K562 (cell line): ENCODE measurements around the gene TOP3A. TPM values are rescaled to one million over a fixed set of nuclear protein-coding genes. Genes with fewer than 3 reads are reported as not detected.

Experiments
- ATAC-seq: fragments of 200-7000 bp; cut with Tn5 transposase; 3 replicates; pipeline ENCODE4 v1.9.1; 2020; ENCODE audit warnings: moderate library complexity
- BruUV-seq: library from RNA; stranded (reverse); fragments of 400-500 nt; replicated peaks from 2 replicates; lab custom pipeline; 2021; lab: Mats Ljungman, UMichigan
- CTCF ChIA-PET: fragments of 300-600 bp; formaldehyde crosslinking; extraction: SDS; loops from one replicate; lab custom pipeline; 2021; ENCODE audit warnings: low intra/inter-chr PET ratio; lab: Yijun Ruan, JAX
- POLR2A ChIA-PET: fragments of 300-600, 350-650 bp; sonication (Branson Sonifier 250); formaldehyde crosslinking; extraction: SDS; loops from one replicate; lab custom pipeline; 2021; ENCODE audit warnings: antibody characterized with exemption, inconsistent platforms; lab: Yijun Ruan, JAX
- DNase-seq, 4 experiments: peaks; one replicate each; pipeline versions ENCODE4 v3.0.0 to v3.0.0-alpha.2; 2011 to 2018; ENCODE audit warnings: low spot score in 3 of 4, mixed read lengths in 3 of 4; ENCODE audit errors: extremely low read depth in 1 of 4
- FAIRE-seq: peaks from 2 replicates; lab custom pipeline; 2011; peaks lifted over from hg19 to GRCh38; lab: Jason Lieb, UNC
- H2AFZ ChIP-seq: 2 replicates; pipeline ENCODE4 v1.6.0; 2011; ENCODE audit warnings: low read depth, low read length, control low read depth, inconsistent platforms
- H3K27ac ChIP-seq: fragments of 200-600 bp; 3 replicates; pipeline ENCODE4 v1.8.0; 2011; ENCODE audit warnings: low read depth, mild to moderate bottlenecking, control low read depth, inconsistent platforms, low read length, moderate library complexity, mixed read lengths; ENCODE audit errors: extremely low read depth
- H3K27me3 ChIP-seq, 2 experiments: fragments of 300-600 bp in 1 of 2; 2 replicates in 1 of 2; 3 replicates in 1 of 2; pipeline versions ENCODE4 v1.6.0 to v1.8.0; 2011; ENCODE audit warnings: inconsistent platforms in 2 of 2, low read length in 2 of 2, mild to moderate bottlenecking in 1 of 2, mixed read lengths in 1 of 2, moderate library complexity in 1 of 2; ENCODE audit not compliant: control insufficient read depth in 2 of 2, insufficient read depth in 2 of 2
- H3K36me3 ChIP-seq: fragments of 300-600 bp; 3 replicates; pipeline ENCODE4 v1.8.0; 2011; ENCODE audit warnings: mild to moderate bottlenecking, low read length, inconsistent platforms; ENCODE audit not compliant: control insufficient read depth, insufficient read depth
- H3K4me1 ChIP-seq, 2 experiments: fragments of 200-600 bp in 1 of 2; replicated peaks in 1 of 2; 2 replicates in 1 of 2; 3 replicates in 1 of 2; pipeline versions ENCODE4 v1.5.1 to v1.8.0; 2011; ENCODE audit warnings: inconsistent platforms in 2 of 2, low read length in 2 of 2, mild to moderate bottlenecking in 1 of 2, mixed read lengths in 1 of 2, moderate library complexity in 1 of 2; ENCODE audit not compliant: control insufficient read depth in 2 of 2, insufficient read depth in 2 of 2
- H3K4me2 ChIP-seq: 2 replicates; pipeline ENCODE4 v1.6.1; 2011; ENCODE audit warnings: low read length, control low read depth, inconsistent platforms, mixed read lengths; ENCODE audit not compliant: insufficient read depth
- H3K4me3 ChIP-seq: fragments of 200-600 bp; sonication (generic), shearing (Covaris generic); 2 replicates; pipeline ENCODE4 v1.5.1; 2016; ENCODE audit warnings: control low read depth, inconsistent platforms
- H3K79me2 ChIP-seq: fragments of 200-600 bp; 3 replicates; pipeline ENCODE4 v1.8.0; 2011; ENCODE audit warnings: low read length, inconsistent platforms; ENCODE audit not compliant: control insufficient read depth, insufficient read depth
- H3K9ac ChIP-seq, 2 experiments: 2 replicates each; pipeline versions ENCODE4 v1.6.0 to v1.6.1; 2011; ENCODE audit warnings: low read depth in 2 of 2, low read length in 2 of 2, control low read depth in 1 of 2, inconsistent platforms in 1 of 2, mild to moderate bottlenecking in 1 of 2, mixed read lengths in 1 of 2; ENCODE audit not compliant: insufficient read depth in 1 of 2
- H3K9me1 ChIP-seq: one replicate; pipeline ENCODE4 v1.6.0; 2011; ENCODE audit warnings: inconsistent platforms, mild to moderate bottlenecking, low read length, moderate library complexity; ENCODE audit not compliant: control insufficient read depth, insufficient read depth
- H3K9me3 ChIP-seq: replicated peaks from 2 replicates; pipeline ENCODE4 v1.5.1; 2011; ENCODE audit warnings: low read depth, low read length, inconsistent platforms; ENCODE audit not compliant: control insufficient read depth, insufficient read depth
- H4K20me1 ChIP-seq: replicated peaks from 2 replicates; pipeline ENCODE4 v1.6.1; 2011; ENCODE audit warnings: low read length, inconsistent platforms, mixed read lengths; ENCODE audit not compliant: control insufficient read depth, insufficient read depth
- NR2C1 ChIP-seq, 2 experiments: fragments of 450-650 bp; IDR thresholded peaks; 2 replicates each; pipeline ENCODE4 v1.6.1; 2017; ENCODE audit warnings: mild to moderate bottlenecking in 2 of 2, antibody characterized with exemption in 1 of 2, inconsistent platforms in 1 of 2, missing compliant biosample characterization in 1 of 2, missing genetic modification characterization in 1 of 2
- RBM22 ChIP-seq: fragments of 200-400 bp; formaldehyde crosslinking; IDR thresholded peaks from 2 replicates; pipeline ENCODE4 v1.6.1; 2018; ENCODE audit warnings: low read length, low read depth; ENCODE audit not compliant: poor library complexity, severe bottlenecking
- TAF1 ChIP-seq: IDR thresholded peaks from 2 replicates; pipeline ENCODE4 v1.6.1; 2011; ENCODE audit warnings: mild to moderate bottlenecking, low read length, moderate library complexity; ENCODE audit not compliant: insufficient read depth, control insufficient read depth, severe bottlenecking; ENCODE audit errors: extremely low read depth
- ZNF431 ChIP-seq: sonication (generic); formaldehyde crosslinking; IDR thresholded peaks from 2 replicates; pipeline ENCODE4 v1.8.0; 2022; ENCODE audit warnings: mild to moderate bottlenecking, missing genetic modification reagents
- ZNF444 ChIP-seq: fragments of 250-450 bp; sonication (Bioruptor Pico); IDR thresholded peaks from 2 replicates; pipeline ENCODE4 v1.4.0; 2020; ENCODE audit warnings: mild to moderate bottlenecking, moderate library complexity
- WGBS: fragments of 100-300 bp; shearing (Covaris generic); methylation state at CpG from one replicate; pipeline ENCODE4 v1.1.6; 2016; ENCODE audit warnings: low coverage, mixed read lengths; ENCODE audit not compliant: insufficient coverage; ENCODE audit errors: missing lambda C conversion rate; 5-methylcytosine and 5-hydroxymethylcytosine counted together
- in situ Hi-C: fragments of 300-500 bp; cut with MboI; formaldehyde crosslinking; loops from 4 replicates; pipeline ENCODE4 v1.15.0; 2018; ENCODE audit warnings: inconsistent platforms, mixed read lengths
- intact Hi-C: fragments of 100-400 bp; cut with micrococcal nuclease; formaldehyde crosslinking; loops from 2 replicates; pipeline ENCODE4 v1.14.2; 2022
- polyA plus RNA-seq, 8 experiments: library from polyadenylated mRNA; depleted of rRNA in 4 of 8; stranded (reverse) in 5 of 8; unstranded in 3 of 8; fragments of >200 nt; fragmentation: Nextera tagmentation in 2 of 8; fragmentation: Illumina TruSeq in 1 of 8; extraction: Ambion mirVana in 2 of 8; extraction: Trizol in 1 of 8; gene quantifications; 2 replicates each; pipeline versions ENCODE4 v1.2.1 to v1.2.3, GENCODE V29; 2011 to 2014; ENCODE audit warnings: inconsistent platforms in 1 of 8, missing spikeins in 1 of 8
- total RNA-seq, 7 experiments: library from RNA; depleted of rRNA in 6 of 7; stranded (reverse); fragments of >200 nt in 6 of 7; fragmentation: Illumina TruSeq in 2 of 7; extraction: Trizol in 2 of 7; gene quantifications; 2 replicates each; pipeline versions ENCODE4 v1.2.1 to v1.2.3, GENCODE V29; 2011 to 2021; ENCODE audit warnings: low replicate concordance in 1 of 7

TOP3A gene
- total and polyA plus RNA-seq, 9 of the 15 experiments (the other 6 are each of a cell fraction or from before 2014, with no cell fraction given): 5.2 to 49.7 (median 24.7) TPM

GRCh38 chr17:18229771-18230170 is 85.0 kb downstream of the TOP3A start (continued):
- TF ChIP-seq TAF1 (no peak), ZNF431 (CRISPR knock-in tag) (no peak), ZNF444 (CRISPR knock-in tag) (no peak)

- in situ Hi-C loops: no loop called here
- intact Hi-C loops: no loop called here
- POLR2A ChIA-PET: interaction anchor here (0.9 kb wide), 1 partner anchor 30 kb away, joined by 4 read pairs; no protein-coding TSS in a partner anchor
These were observed 85.5 kb downstream of the TOP3A start for GRCh38 chr17:18229254-18229653.

More at GRCh38 chr17:18229254-18229653, 85.5 kb downstream of the TOP3A start:
- no peak overlapping the region for H2AFZ ChIP-seq
- H3K4me2 ChIP-seq: no peak overlapping the region
- H3K4me3 ChIP-seq: no peak overlapping the region
- peak overlapping the region in 1 of 2 experiments; percentile 60; a peak in 2 of 4 replicates for H3K9ac ChIP-seq
- ATAC-seq (no peak), FAIRE-seq (no peak), DNase-seq (no peak)
- no peaks in the 10 kb centered on the region for H3K27me3 ChIP-seq
- H3K9me1 ChIP-seq: no peaks in the 10 kb centered on the region
- CTCF ChIA-PET: no interaction called here
- peaks cover 4 to 38% of the 10 kb centered on the region in 2 experiments; a peak in 3 of 5 replicates for H3K4me1 ChIP-seq
- 83% methylated on average over 3 of the region's 4 CpGs for WGBS
- BruUV-seq: no TSS peak
- H4K20me1 ChIP-seq: no peaks in the 10 kb centered on the region
- H3K9me3 ChIP-seq: no peaks in the 10 kb centered on the region
- no peak overlapping the region for H3K27ac ChIP-seq
- H3K79me2 ChIP-seq: peaks cover 8% of the 10 kb centered on the region; the same call in 2 of the 3 replicates
- TF ChIP-seq NR2C1 (IDR thresholded peaks at IDR 0.05) (no peak), NR2C1 (tag; IDR thresholded peaks at IDR 0.05) (0 out of 2 replicates have a peak, but pooled peaks have one; percentile 50), RBM22 (no peak)
- no peaks in the 10 kb centered on the region for H3K36me3 ChIP-seq
